Measurements from ENCODE around the gene SLC16A3.

SLC16A3 gene

DNA sequence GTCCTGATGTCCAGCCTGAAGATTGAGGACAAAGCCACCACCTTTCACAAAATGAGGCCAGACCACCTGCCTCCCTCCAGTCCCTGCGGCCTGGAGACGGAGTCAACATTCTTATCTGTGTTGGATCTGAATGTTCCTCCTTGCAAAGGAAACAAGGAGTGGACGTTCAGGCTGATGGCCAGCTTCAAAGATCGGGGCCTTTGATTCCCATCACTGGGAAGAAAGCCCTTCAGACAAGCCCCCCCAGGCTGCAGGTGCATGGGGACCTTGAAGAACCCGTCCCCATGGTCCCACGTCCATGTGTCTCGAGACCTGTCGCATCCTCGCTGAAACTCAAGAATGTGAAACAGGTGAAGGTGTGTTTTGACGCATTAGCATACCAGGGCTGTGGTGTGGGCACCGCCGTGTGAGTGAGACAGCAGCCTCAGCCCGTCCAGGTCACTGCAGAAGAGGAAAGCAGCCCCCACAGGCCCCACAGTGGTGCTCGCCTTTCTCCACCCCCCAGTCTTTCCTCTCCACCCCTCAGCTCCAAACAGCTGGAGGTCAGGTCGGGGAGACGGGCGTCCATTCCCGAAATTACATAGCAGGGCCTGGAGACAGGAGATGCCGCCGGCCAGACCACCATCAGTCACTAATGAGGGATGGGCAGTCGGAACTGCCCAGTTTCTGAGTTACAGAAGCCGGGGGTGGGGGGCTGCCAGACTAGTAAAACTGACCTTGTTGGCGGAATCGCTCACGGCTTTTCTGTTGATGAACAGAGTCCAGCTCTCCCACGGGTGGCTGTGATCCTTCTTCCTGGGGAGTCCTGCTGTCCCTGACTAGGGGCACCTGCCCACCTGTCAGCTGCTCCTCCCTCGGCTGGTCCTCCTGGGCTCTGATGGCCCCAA, 45.5 kb downstream of the SLC16A3 start:
- no peak overlapping the region for H2BK12ac ChIP-seq (ENCODE audit: low read length)
- peak overlapping the region; percentile 47 for H3K14ac ChIP-seq (ENCODE audit: low read length)
- peaks cover 23 to 24% of the 10 kb centered on the region in 2 experiments for H3K36me3 ChIP-seq (ENCODE audit: control insufficient read depth in 1 of 2, insufficient read depth in 2 of 2, low read length in 2 of 2)
- H4K91ac ChIP-seq (ENCODE audit: low read depth, low read length): no peak overlapping the region
- no peak overlapping the region for H2BK120ac ChIP-seq (ENCODE audit: insufficient read depth, low read length, poor library complexity)
- H2AK5ac ChIP-seq (ENCODE audit: low read length): peak overlapping the region; percentile 83
- DNase-seq: peak; percentile 43 to 74
- no peaks in the 10 kb centered on the region for H3K27me3 ChIP-seq (ENCODE audit: insufficient read depth, low read length)
- no peak overlapping the region for H4K12ac ChIP-seq (ENCODE audit: low read depth, low read length)
- H3K27ac ChIP-seq (ENCODE audit: low read depth, low read length): no peak overlapping the region
- H3K4me1 ChIP-seq (ENCODE audit: control insufficient read depth in 1 of 2, insufficient read depth in 2 of 2, low read length in 2 of 2): peaks cover 15% of the 10 kb centered on the region in 2 experiments
- H3K9me3 ChIP-seq (ENCODE audit: insufficient read depth, low read depth, low read length): peaks cover 2% of the 10 kb centered on the region
- no peak overlapping the region for H2BK5ac ChIP-seq (ENCODE audit: low read depth, low read length, poor library complexity)
- H3K4ac ChIP-seq (ENCODE audit: low read depth, low read length): no peak overlapping the region
- WGBS (ENCODE audit: extremely low coverage, insufficient coverage, insufficient read length): no CpG with 5 or more reads among the region's 27 CpGs
- peak overlapping the region; percentile 25 for H3K18ac ChIP-seq (ENCODE audit: low read length)
- H3K79me1 ChIP-seq (ENCODE audit: low read length): peaks cover 11% of the 10 kb centered on the region
- no peak overlapping the region for H3K9ac ChIP-seq (ENCODE audit: low read length)
- H3K4me2 ChIP-seq (ENCODE audit: low read length): peak overlapping the region; percentile 63
- peak overlapping the region; percentile 16 for H3K4me3 ChIP-seq (ENCODE audit: low read depth, low read length)
- H3K23ac ChIP-seq (ENCODE audit: low read length): no peak overlapping the region
- H4K8ac ChIP-seq (ENCODE audit: low read depth, low read length): peak overlapping the region; percentile 80
- H2AFZ ChIP-seq (ENCODE audit: insufficient read depth, low read length, poor library complexity): peak overlapping the region; percentile 69
- H3K79me2 ChIP-seq (ENCODE audit: control insufficient read depth, insufficient read depth, low read length, poor library complexity): peaks cover 38% of the 10 kb centered on the region

DNA sequence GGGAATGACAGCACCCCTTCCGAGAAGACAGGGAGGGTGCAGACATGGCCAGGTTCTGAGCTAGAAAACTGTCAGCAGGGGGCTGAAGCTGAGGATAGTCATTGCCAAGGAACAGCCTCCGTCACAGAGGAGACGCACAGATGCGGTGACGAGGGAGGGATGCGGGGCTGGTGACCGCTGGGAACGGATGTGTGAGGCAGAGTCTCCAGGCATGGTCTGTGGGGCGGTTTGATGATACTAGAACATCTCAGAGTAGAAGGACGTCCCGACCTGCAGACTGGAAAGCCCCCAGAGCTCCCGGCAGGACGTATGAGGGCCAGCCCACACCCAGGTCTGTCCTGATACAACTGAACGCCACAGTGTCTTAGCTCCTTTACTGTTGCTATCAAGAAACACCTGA, 46.5 kb downstream of the SLC16A3 start:
- Histone ChIP-seq H3K4me2 (ENCODE audit: low read length) (no peak overlapping the region), H4K91ac (ENCODE audit: low read depth, low read length) (no peak overlapping the region), H2BK5ac (ENCODE audit: low read depth, low read length, poor library complexity) (no peak overlapping the region), H3K4ac (ENCODE audit: low read depth, low read length) (no peak overlapping the region), H4K12ac (ENCODE audit: low read depth, low read length) (no peak overlapping the region), H4K8ac (ENCODE audit: low read depth, low read length) (no peak overlapping the region), H3K4me3 (ENCODE audit: low read depth, low read length) (no peak overlapping the region), H3K4me1 (ENCODE audit: control insufficient read depth in 1 of 2, insufficient read depth in 2 of 2, low read length in 2 of 2) (peaks cover 13 to 14% of the 10 kb centered on the region in 2 experiments), H3K18ac (ENCODE audit: low read length) (no peak overlapping the region), H3K9me3 (ENCODE audit: insufficient read depth, low read depth, low read length) (peaks cover 2% of the 10 kb centered on the region), H3K14ac (ENCODE audit: low read length) (no peak overlapping the region), H2BK120ac (ENCODE audit: insufficient read depth, low read length, poor library complexity) (no peak overlapping the region), H2BK12ac (ENCODE audit: low read length) (no peak overlapping the region), H3K23ac (ENCODE audit: low read length) (no peak overlapping the region), H3K36me3 (ENCODE audit: control insufficient read depth in 1 of 2, insufficient read depth in 2 of 2, low read length in 2 of 2) (peaks cover 15% of the 10 kb centered on the region in 2 experiments), H2AFZ (ENCODE audit: insufficient read depth, low read length, poor library complexity) (no peak overlapping the region), H2AK5ac (ENCODE audit: low read length) (no peak overlapping the region), H3K9ac (ENCODE audit: low read length) (no peak overlapping the region), H3K27ac (ENCODE audit: low read depth, low read length) (no peak overlapping the region), H3K79me1 (ENCODE audit: low read length) (peaks cover 11% of the 10 kb centered on the region), H3K79me2 (ENCODE audit: control insufficient read depth, insufficient read depth, low read length, poor library complexity) (peaks cover 29% of the 10 kb centered on the region), H3K27me3 (ENCODE audit: insufficient read depth, low read length) (no peaks in the 10 kb centered on the region)
- WGBS (ENCODE audit: extremely low coverage, insufficient coverage, insufficient read length): no CpG with 5 or more reads among the region's 14 CpGs
- DNase-seq: no peak

DNA sequence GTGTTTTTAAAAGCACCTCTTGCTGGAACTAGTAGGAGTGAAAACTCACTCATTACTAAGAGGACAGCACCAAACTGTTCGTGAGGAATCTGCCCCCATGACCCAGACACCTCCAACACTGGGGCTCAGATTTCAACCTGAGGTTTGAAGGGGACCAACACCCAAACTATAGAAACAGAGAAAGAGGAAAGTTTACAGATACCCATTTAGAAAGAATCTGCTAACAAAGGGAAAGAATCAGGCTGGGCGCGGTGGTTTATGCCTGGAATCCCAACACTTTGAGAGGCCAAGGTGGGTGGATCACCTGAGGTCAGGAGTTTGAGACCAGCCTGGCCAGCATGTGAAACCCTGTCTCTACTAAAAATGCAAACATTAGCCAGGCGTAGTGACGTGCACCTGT, 48.1 kb downstream of the SLC16A3 start:
- H3K79me1 ChIP-seq (ENCODE audit: low read length): peaks cover 11% of the 10 kb centered on the region
- peaks cover 15% of the 10 kb centered on the region for H3K79me2 ChIP-seq (ENCODE audit: control insufficient read depth, insufficient read depth, low read length, poor library complexity)
- no peak overlapping the region for H2AK5ac ChIP-seq (ENCODE audit: low read length)
- H3K27me3 ChIP-seq (ENCODE audit: insufficient read depth, low read length): no peaks in the 10 kb centered on the region
- DNase-seq: peak in 1 of 2 donors; percentile 35
- no peak overlapping the region for H3K4ac ChIP-seq (ENCODE audit: low read depth, low read length)
- H3K27ac ChIP-seq (ENCODE audit: low read depth, low read length): no peak overlapping the region
- H2AFZ ChIP-seq (ENCODE audit: insufficient read depth, low read length, poor library complexity): no peak overlapping the region
- H3K36me3 ChIP-seq (ENCODE audit: control insufficient read depth in 1 of 2, insufficient read depth in 2 of 2, low read length in 2 of 2): peaks cover 1 to 2% of the 10 kb centered on the region in 2 experiments
- H2BK5ac ChIP-seq (ENCODE audit: low read depth, low read length, poor library complexity): no peak overlapping the region
- H4K12ac ChIP-seq (ENCODE audit: low read depth, low read length): no peak overlapping the region
- no peak overlapping the region for H4K91ac ChIP-seq (ENCODE audit: low read depth, low read length)
- no peak overlapping the region for H2BK120ac ChIP-seq (ENCODE audit: insufficient read depth, low read length, poor library complexity)
- peaks cover 8% of the 10 kb centered on the region in 2 experiments for H3K4me1 ChIP-seq (ENCODE audit: control insufficient read depth in 1 of 2, insufficient read depth in 2 of 2, low read length in 2 of 2)
- no peak overlapping the region for H3K9ac ChIP-seq (ENCODE audit: low read length)
- H2BK12ac ChIP-seq (ENCODE audit: low read length): no peak overlapping the region
- no peak overlapping the region for H3K18ac ChIP-seq (ENCODE audit: low read length)
- H3K9me3 ChIP-seq (ENCODE audit: insufficient read depth, low read depth, low read length): peaks cover 7% of the 10 kb centered on the region
- no peak overlapping the region for H3K4me2 ChIP-seq (ENCODE audit: low read length)
- no CpG with 5 or more reads among the region's 5 CpGs for WGBS (ENCODE audit: extremely low coverage, insufficient coverage, insufficient read length)
- no peak overlapping the region for H3K23ac ChIP-seq (ENCODE audit: low read length)
- H4K8ac ChIP-seq (ENCODE audit: low read depth, low read length): no peak overlapping the region
- H3K14ac ChIP-seq (ENCODE audit: low read length): no peak overlapping the region
- H3K4me3 ChIP-seq (ENCODE audit: low read depth, low read length): no peak overlapping the region

DNA sequence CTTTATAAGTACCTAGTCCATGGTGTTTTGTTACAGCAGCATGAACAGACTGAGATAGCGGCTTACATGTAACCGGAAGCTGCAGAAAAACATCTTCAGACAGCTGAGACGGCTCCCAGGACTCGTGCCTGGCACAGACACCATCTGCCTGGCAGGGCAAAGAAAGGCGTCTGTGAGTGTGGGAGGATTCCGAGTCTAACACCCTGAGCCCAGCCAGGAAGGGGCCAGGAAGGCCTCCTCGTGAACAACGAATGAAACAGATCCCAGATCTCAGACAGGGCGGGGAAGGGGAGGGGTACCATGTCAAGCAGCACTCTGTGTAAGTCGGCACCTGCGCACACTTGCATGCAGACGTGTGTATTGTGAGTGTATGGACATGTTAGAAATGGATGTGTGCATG, 49.0 kb downstream of the SLC16A3 start:
- Histone ChIP-seq H3K27ac (ENCODE audit: low read depth, low read length) (no peak overlapping the region), H3K79me1 (ENCODE audit: low read length) (peaks cover 8% of the 10 kb centered on the region), H2AK5ac (ENCODE audit: low read length) (no peak overlapping the region), H3K18ac (ENCODE audit: low read length) (no peak overlapping the region), H3K4me2 (ENCODE audit: low read length) (no peak overlapping the region), H3K27me3 (ENCODE audit: insufficient read depth, low read length) (no peaks in the 10 kb centered on the region), H3K14ac (ENCODE audit: low read length) (no peak overlapping the region), H3K79me2 (ENCODE audit: control insufficient read depth, insufficient read depth, low read length, poor library complexity) (peaks cover 9% of the 10 kb centered on the region), H3K9me3 (ENCODE audit: insufficient read depth, low read depth, low read length) (peaks cover 7% of the 10 kb centered on the region), H4K12ac (ENCODE audit: low read depth, low read length) (no peak overlapping the region), H2BK12ac (ENCODE audit: low read length) (no peak overlapping the region), H3K4me1 (ENCODE audit: control insufficient read depth in 1 of 2, insufficient read depth in 2 of 2, low read length in 2 of 2) (peaks cover 6 to 7% of the 10 kb centered on the region in 2 experiments), H3K4me3 (ENCODE audit: low read depth, low read length) (no peak overlapping the region), H4K8ac (ENCODE audit: low read depth, low read length) (no peak overlapping the region), H3K23ac (ENCODE audit: low read length) (no peak overlapping the region), H3K4ac (ENCODE audit: low read depth, low read length) (no peak overlapping the region), H3K36me3 (ENCODE audit: control insufficient read depth in 1 of 2, insufficient read depth in 2 of 2, low read length in 2 of 2) (no peaks in the 10 kb centered on the region), H2AFZ (ENCODE audit: insufficient read depth, low read length, poor library complexity) (no peak overlapping the region), H2BK120ac (ENCODE audit: insufficient read depth, low read length, poor library complexity) (no peak overlapping the region), H3K9ac (ENCODE audit: low read length) (no peak overlapping the region), H2BK5ac (ENCODE audit: low read depth, low read length, poor library complexity) (no peak overlapping the region), H4K91ac (ENCODE audit: low read depth, low read length) (no peak overlapping the region)
- no CpG with 5 or more reads among the region's 12 CpGs for WGBS (ENCODE audit: extremely low coverage, insufficient coverage, insufficient read length)
- no peak for DNase-seq

All from trophoblast cell (in vitro differentiated cells and primary cell).